Ascending aorta (tissue), 2 donors: Measurements from ENCODE around the gene ASB3. TPM values are rescaled to one million over a fixed set of nuclear protein-coding genes. Genes with fewer than 3 reads are reported as not detected.
"Not testable (repeated sequence)": the region's sequence is repeated elsewhere in the genome, so short reads cannot be mapped to it uniquely, and the experiment has no call there.

ENCODE experiments used
- DNase-seq, 2 donors: peaks; one replicate each; pipeline ENCODE4 v3.0.0-alpha.2; 2019; ENCODE audit warnings: low spot score in 2 of 2
- H3K27ac ChIP-seq, 2 donors: fragments of 200-600 bp; sonication (generic); one replicate each; pipeline ENCODE4 v1.5.1; 2016 to 2017; ENCODE audit warnings: mild to moderate bottlenecking in 1 of 2
- H3K27me3 ChIP-seq: fragments of 200-600 bp; sonication (generic); one replicate; pipeline ENCODE4 v1.5.1; 2017
- H3K36me3 ChIP-seq, 2 donors: fragments of 200-600 bp; sonication (generic); one replicate each; pipeline ENCODE4 v1.5.1; 2016
- H3K4me1 ChIP-seq, 2 donors: fragments of 200-600 bp; sonication (generic); one replicate each; pipeline ENCODE4 v1.5.1; 2016 to 2017; ENCODE audit warnings: mild to moderate bottlenecking in 1 of 2
- H3K4me3 ChIP-seq, 2 donors: fragments of 200-600 bp; sonication (generic); one replicate each; pipeline ENCODE4 v1.5.1; 2016 to 2017; ENCODE audit warnings: mild to moderate bottlenecking in 1 of 2
- H3K9me3 ChIP-seq, 2 donors: fragments of 200-600 bp; sonication (generic); one replicate each; pipeline ENCODE4 v1.5.1; 2016
- CTCF ChIP-seq, 3 experiments: fragments of 200-600 bp in 2 of 3; fragments of 450-650 bp in 1 of 3; sonication (generic) in 2 of 3; IDR thresholded peaks; one replicate each; pipeline ENCODE4 v1.5.1; 2016 to 2019; ENCODE audit warnings: antibody characterized with exemption in 3 of 3, mild to moderate bottlenecking in 1 of 3, moderate library complexity in 1 of 3
- intact Hi-C: fragments of 100-400 bp; cut with DNase I; formaldehyde crosslinking; loops from one replicate; pipeline ENCODE4 v1.15.1; 2023
- total RNA-seq: library from RNA; depleted of rRNA; stranded (reverse); fragments of >200 nt; gene quantifications from one replicate; pipeline ENCODE4 v1.1.0, GENCODE V29; 2016

The ASB3 gene
- 3.4 TPM for total RNA-seq

- peak; percentile 49 to 92 for DNase-seq
- Histone ChIP-seq H3K9me3 (no peaks in the 10 kb centered on the region), H3K4me3 (peak within 1 kb of the TSS; percentile 69 to 83), H3K27ac (peak within 1 kb of the TSS; percentile 79 to 87), H3K4me1 (peaks cover 0 to 15% of the 10 kb centered on the region in 2 donors), H3K27me3 (no peaks in the 10 kb centered on the region), H3K36me3 (no peaks in the 10 kb centered on the region)
- peak in 1 of 3 experiments; percentile 36 for TF ChIP-seq CTCF (IDR thresholded peaks at IDR 0.05)
- intact Hi-C loops: loop anchor here (1.0 to 2.0 kb wide), 2 partner anchors 20 to 42 kb away; partner anchors contain the start of gene CHAC2
Observed at GRCh38 chr2:53786705-53787613, at the start of gene ASB3, which contains the start of gene ERLEC1. Gene ASB3 (minus strand): TSS chr2:53786953. CDS start chr2:53765572, 21,381 bp downstream. Gene ERLEC1 (plus strand): TSS chr2:53787044. CDS start chr2:53787211, 167 bp downstream.

DNA sequence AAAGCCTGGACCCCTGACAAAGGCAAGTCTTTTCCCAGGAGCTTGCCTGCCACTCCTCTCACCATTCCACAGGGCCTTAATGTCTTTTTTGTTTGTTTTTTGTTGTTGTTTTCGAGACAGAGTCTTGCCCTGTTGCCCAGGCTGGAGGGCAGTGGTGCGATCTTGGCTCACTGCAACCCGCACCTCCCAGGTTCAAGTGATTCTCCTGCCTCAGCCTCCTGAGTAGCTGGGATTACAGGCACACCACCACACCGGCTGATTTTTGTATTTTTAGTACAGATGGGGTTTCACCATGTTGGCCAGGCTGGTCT lies 43.2 kb upstream of the ASB3 start:
- not testable (repeated sequence) for DNase-seq, H3K27me3 ChIP-seq, H3K4me1 ChIP-seq

DNA sequence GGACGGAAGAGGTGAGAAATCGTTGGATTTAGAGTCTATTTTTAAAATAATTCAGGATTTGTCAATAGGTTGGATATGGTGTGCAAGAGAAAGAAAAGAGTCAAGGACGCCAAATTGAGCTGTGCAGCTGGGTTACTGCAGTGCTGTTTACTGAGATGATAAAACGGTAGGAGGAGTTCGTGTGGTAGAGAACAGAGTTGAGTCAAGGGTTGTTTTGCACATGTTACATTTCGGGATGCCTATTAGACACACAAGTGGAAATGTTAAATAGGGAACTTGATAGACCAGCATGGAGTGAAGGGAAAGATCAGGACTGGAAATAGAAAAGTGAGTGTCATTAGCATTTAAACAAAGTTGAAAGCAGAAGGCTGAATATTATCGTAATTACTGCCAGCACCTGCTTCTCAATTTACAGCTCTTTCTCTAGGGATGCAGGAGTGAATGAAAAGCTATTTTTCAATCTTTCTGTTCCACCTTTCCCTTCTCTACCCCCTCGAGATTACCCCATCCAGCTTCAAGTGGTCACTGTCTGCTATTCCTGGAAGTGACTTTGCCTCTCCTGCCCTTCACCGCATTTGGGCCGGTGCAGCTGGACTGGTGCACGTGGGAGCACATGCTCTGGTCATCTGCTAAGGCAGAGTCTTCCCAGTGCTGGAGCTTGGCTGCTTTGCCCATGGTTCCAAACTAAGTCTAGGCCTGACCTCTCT lies 42.7 kb upstream of the ASB3 start:
- Histone ChIP-seq H3K27me3 (no peaks in the 10 kb centered on the region), H3K4me3 (no peak overlapping the region), H3K36me3 (peaks cover 3 to 10% of the 10 kb centered on the region in 2 donors), H3K4me1 (no peaks in the 10 kb centered on the region), H3K9me3 (no peaks in the 10 kb centered on the region), H3K27ac (no peak overlapping the region)
- no peak for DNase-seq
- intact Hi-C loops: no loop called here
- TF ChIP-seq CTCF (IDR thresholded peaks at IDR 0.05): no peak

More for the DNA sequence above, 43.2 kb upstream of the ASB3 start:
- H3K27ac ChIP-seq, H3K4me3 ChIP-seq, intact Hi-C loops, H3K9me3 ChIP-seq: not testable (repeated sequence)
- peaks cover 3 to 10% of the 10 kb centered on the region in 2 donors for H3K36me3 ChIP-seq

DNA sequence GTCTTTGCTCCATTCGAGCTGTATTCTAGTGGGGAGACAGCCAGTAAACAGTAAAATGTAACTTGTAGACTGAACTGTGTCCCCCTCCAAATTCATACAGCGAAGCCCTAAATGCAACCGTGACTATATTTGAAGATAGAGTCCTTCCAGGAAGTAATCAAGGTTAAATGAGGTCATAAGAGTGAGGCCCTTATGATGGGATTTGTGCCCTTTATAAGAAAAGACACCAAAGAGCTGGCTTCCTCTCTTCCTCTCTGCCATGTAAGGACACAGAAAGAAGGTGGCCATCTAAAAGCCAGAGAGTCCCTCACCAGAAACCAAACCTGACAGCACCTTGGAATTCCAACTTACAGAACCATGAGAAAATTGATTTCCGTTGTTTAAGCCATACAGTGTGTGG lies 41.6 kb upstream of the ASB3 start:
- H3K27me3 ChIP-seq: no peaks in the 10 kb centered on the region
- H3K4me1 ChIP-seq: no peaks in the 10 kb centered on the region
- intact Hi-C loops: no loop called here
- no peaks in the 10 kb centered on the region for H3K9me3 ChIP-seq
- no peak for DNase-seq
- TF ChIP-seq CTCF (IDR thresholded peaks at IDR 0.05): no peak
- H3K36me3 ChIP-seq: peaks cover 3 to 10% of the 10 kb centered on the region in 2 donors
- H3K4me3 ChIP-seq: no peak overlapping the region
- no peak overlapping the region for H3K27ac ChIP-seq

- Histone ChIP-seq H3K36me3 (peaks cover 3 to 10% of the 10 kb centered on the region in 2 donors), H3K4me1 (no peaks in the 10 kb centered on the region), H3K9me3 (no peaks in the 10 kb centered on the region), H3K27me3 (no peaks in the 10 kb centered on the region), H3K27ac (no peak overlapping the region), H3K4me3 (no peak overlapping the region)
- intact Hi-C loops: no loop called here
- no peak for DNase-seq
- TF ChIP-seq CTCF (IDR thresholded peaks at IDR 0.05): no peak
Observed at GRCh38 chr2:53827398-53828175, 40.8 kb upstream of the ASB3 start.
